HEK293 (cell line): Measurements from ENCODE around the gene CLN6.

ENCODE experiments used
- CTCF ChIP-seq: fragments of 450-650 bp; formaldehyde crosslinking; IDR thresholded peaks from 2 replicates; pipeline ENCODE4 v1.5.1; 2016; ENCODE audit warnings: missing biosample characterization, missing genetic modification characterization
- GLIS1 ChIP-seq: fragments of 450-650 bp; formaldehyde crosslinking; IDR thresholded peaks from 2 replicates; pipeline ENCODE4 v1.5.1; 2016; ENCODE audit warnings: missing biosample characterization, missing genetic modification characterization
- HOXD13 ChIP-seq: sonication (generic); formaldehyde crosslinking; IDR thresholded peaks from 2 replicates; pipeline ENCODE4 v1.8.0; 2022; ENCODE audit warnings: missing genetic modification reagents, borderline replicate concordance
- KLF10 ChIP-seq: fragments of 450-650 bp; IDR thresholded peaks from 2 replicates; pipeline ENCODE4 v1.5.1; 2018; ENCODE audit warnings: missing biosample characterization, mild to moderate bottlenecking, missing genetic modification characterization
- MEIS1 ChIP-seq: sonication (generic); formaldehyde crosslinking; IDR thresholded peaks from 2 replicates; pipeline ENCODE4 v1.8.1; 2022; ENCODE audit warnings: missing genetic modification reagents, mild to moderate bottlenecking, borderline replicate concordance
- RBAK ChIP-seq: fragments of 450-650 bp; formaldehyde crosslinking; IDR thresholded peaks from 2 replicates; pipeline ENCODE4 v1.5.1; 2016; ENCODE audit warnings: missing biosample characterization, missing genetic modification characterization
- SCRT2 ChIP-seq: fragments of 450-650 bp; formaldehyde crosslinking; IDR thresholded peaks from 2 replicates; pipeline ENCODE4 v1.5.1; 2016; ENCODE audit warnings: missing biosample characterization, missing genetic modification characterization
- YY1 ChIP-seq: fragments of 450-650 bp; formaldehyde crosslinking; IDR thresholded peaks from 2 replicates; pipeline ENCODE4 v1.5.1; 2018; ENCODE audit warnings: missing biosample characterization, missing genetic modification characterization
- ZFHX2 ChIP-seq: fragments of 450-650 bp; formaldehyde crosslinking; conservative IDR thresholded peaks from 2 replicates; pipeline ENCODE4 v1.5.1; 2016; ENCODE audit warnings: missing biosample characterization, missing genetic modification characterization
- ZNF155 ChIP-seq: fragments of 450-650 bp; formaldehyde crosslinking; IDR thresholded peaks from 2 replicates; pipeline ENCODE4 v1.5.1; 2016; ENCODE audit warnings: missing biosample characterization, missing genetic modification characterization
- ZNF202 ChIP-seq: fragments of 450-650 bp; formaldehyde crosslinking; IDR thresholded peaks from 2 replicates; pipeline ENCODE4 v1.5.1; 2016; ENCODE audit warnings: missing biosample characterization, missing genetic modification characterization, borderline replicate concordance
- ZNF26 ChIP-seq: fragments of 450-650 bp; formaldehyde crosslinking; IDR thresholded peaks from 2 replicates; pipeline ENCODE4 v1.5.1; 2016; ENCODE audit warnings: missing biosample characterization, missing genetic modification characterization
- ZNF274 ChIP-seq, 2 experiments: fragments of 200-500 bp in 1 of 2; fragments of 450-650 bp in 1 of 2; sonication (Bioruptor generic) in 1 of 2; formaldehyde crosslinking in 1 of 2; IDR thresholded peaks; 2 replicates each; pipeline versions ENCODE4 v1.5.1 to v1.6.1; 2014 to 2016; ENCODE audit warnings: borderline replicate concordance in 1 of 2, inconsistent platforms in 1 of 2, low read length in 1 of 2, missing biosample characterization in 1 of 2, missing genetic modification characterization in 1 of 2
- ZNF350 ChIP-seq: fragments of 450-650 bp; formaldehyde crosslinking; IDR thresholded peaks from 2 replicates; pipeline ENCODE4 v1.5.0; 2017; ENCODE audit warnings: missing biosample characterization, mild to moderate bottlenecking, missing genetic modification characterization
- ZNF530 ChIP-seq: fragments of 450-650 bp; formaldehyde crosslinking; IDR thresholded peaks from 2 replicates; pipeline ENCODE4 v1.5.1; 2016; ENCODE audit warnings: low read depth, missing biosample characterization, missing genetic modification characterization
- ZNF548 ChIP-seq: fragments of 450-650 bp; formaldehyde crosslinking; IDR thresholded peaks from 2 replicates; pipeline ENCODE4 v1.5.1; 2016; ENCODE audit warnings: missing biosample characterization, missing genetic modification characterization
- ZNF560 ChIP-seq: fragments of 450-650 bp; formaldehyde crosslinking; IDR thresholded peaks from 2 replicates; pipeline ENCODE4 v1.5.1; 2017; ENCODE audit warnings: missing biosample characterization, missing genetic modification characterization, borderline replicate concordance
- ZNF623 ChIP-seq: fragments of 450-650 bp; formaldehyde crosslinking; IDR thresholded peaks from 2 replicates; pipeline ENCODE4 v1.5.1; 2016; ENCODE audit warnings: missing biosample characterization, missing genetic modification characterization
- ZNF629 ChIP-seq: fragments of 450-650 bp; formaldehyde crosslinking; IDR thresholded peaks from 2 replicates; pipeline ENCODE4 v1.5.1; 2017; ENCODE audit warnings: missing biosample characterization, missing genetic modification characterization
- ZNF660 ChIP-seq: fragments of 450-650 bp; IDR thresholded peaks from 2 replicates; pipeline ENCODE4 v1.5.1; 2018; ENCODE audit warnings: missing biosample characterization, mild to moderate bottlenecking, missing genetic modification characterization
- ZNF707 ChIP-seq: fragments of 450-650 bp; formaldehyde crosslinking; IDR thresholded peaks from 2 replicates; pipeline ENCODE4 v1.5.1; 2016; ENCODE audit warnings: missing biosample characterization, missing genetic modification characterization
- ZNF776 ChIP-seq: fragments of 450-650 bp; formaldehyde crosslinking; IDR thresholded peaks from 2 replicates; pipeline ENCODE4 v1.5.0; 2017; ENCODE audit warnings: missing biosample characterization, missing genetic modification characterization, borderline replicate concordance
- ZNF792 ChIP-seq: fragments of 450-650 bp; formaldehyde crosslinking; IDR thresholded peaks from 2 replicates; pipeline ENCODE4 v1.5.1; 2016; ENCODE audit warnings: missing biosample characterization, missing genetic modification characterization
- ZNF830 ChIP-seq: fragments of 450-650 bp; IDR thresholded peaks from 2 replicates; pipeline ENCODE4 v1.5.0; 2018; ENCODE audit warnings: missing biosample characterization, missing genetic modification characterization, low read depth, mild to moderate bottlenecking, moderate library complexity
- TF ChIP-seq, protein P1 (sequence below): fragments of 450-650 bp; formaldehyde crosslinking; IDR thresholded peaks from 2 replicates; pipeline ENCODE4 v1.5.1; 2017; ENCODE audit warnings: missing biosample characterization, missing genetic modification characterization
- TF ChIP-seq, protein P2 (sequence below): fragments of 450-650 bp; formaldehyde crosslinking; IDR thresholded peaks from 2 replicates; pipeline ENCODE4 v1.5.0; 2017; ENCODE audit warnings: missing biosample characterization, missing genetic modification characterization, borderline replicate concordance
- TF ChIP-seq, protein P3 (sequence below): fragments of 450-650 bp; formaldehyde crosslinking; IDR thresholded peaks from 2 replicates; pipeline ENCODE4 v1.5.1; 2017; ENCODE audit warnings: missing biosample characterization, missing genetic modification characterization

CLN6 gene

GRCh38 chr15:68229386-68230156 is at the start of gene CLN6 (continued):
- TF ChIP-seq ZFHX2 (tag by site-specific recombination) (peak; percentile 90), ZNF707 (tag by site-specific recombination) (no peak), KLF10 (tag by site-specific recombination) (peak; percentile 78), MEIS1 (peak; percentile 41; the same call in 1 of the 2 replicates), RBAK (tag by site-specific recombination) (no peak), ZNF350 (no peak), ZNF792 (tag by site-specific recombination) (no peak), CTCF (tag by site-specific recombination) (peak; percentile 82), ZNF623 (tag by site-specific recombination) (0 out of 2 replicates have a peak, but pooled peaks have one; percentile 13), GLIS1 (no peak), ZNF660 (tag by site-specific recombination) (peak; percentile 96), ZNF548 (tag by site-specific recombination) (no peak), ZNF629 (tag by site-specific recombination) (peak; percentile 46; the same call in 1 of the 2 replicates), ZNF530 (tag by site-specific recombination) (no peak), ZNF776 (no peak), ZNF274 (IDR thresholded peaks at IDR 0.05; ENCODE audit: low read length) (no peak), ZNF274 (tag by site-specific recombination; IDR thresholded peaks at IDR 0.05; ENCODE audit: borderline replicate concordance) (no peak), SCRT2 (tag by site-specific recombination) (no peak), ZNF155 (tag by site-specific recombination) (no peak), ZNF26 (tag by site-specific recombination) (no peak), ZNF830 (tag by site-specific recombination) (no peak), YY1 (tag by site-specific recombination) (0 out of 2 replicates have a peak, but pooled peaks have one; percentile 43), ZNF202 (tag by site-specific recombination) (no peak), HOXD13 (CRISPR knock-in tag) (0 out of 2 replicates have a peak, but pooled peaks have one; percentile 34), ZNF560 (tag by site-specific recombination) (no peak)
- TF ChIP-seq, protein P1, sequence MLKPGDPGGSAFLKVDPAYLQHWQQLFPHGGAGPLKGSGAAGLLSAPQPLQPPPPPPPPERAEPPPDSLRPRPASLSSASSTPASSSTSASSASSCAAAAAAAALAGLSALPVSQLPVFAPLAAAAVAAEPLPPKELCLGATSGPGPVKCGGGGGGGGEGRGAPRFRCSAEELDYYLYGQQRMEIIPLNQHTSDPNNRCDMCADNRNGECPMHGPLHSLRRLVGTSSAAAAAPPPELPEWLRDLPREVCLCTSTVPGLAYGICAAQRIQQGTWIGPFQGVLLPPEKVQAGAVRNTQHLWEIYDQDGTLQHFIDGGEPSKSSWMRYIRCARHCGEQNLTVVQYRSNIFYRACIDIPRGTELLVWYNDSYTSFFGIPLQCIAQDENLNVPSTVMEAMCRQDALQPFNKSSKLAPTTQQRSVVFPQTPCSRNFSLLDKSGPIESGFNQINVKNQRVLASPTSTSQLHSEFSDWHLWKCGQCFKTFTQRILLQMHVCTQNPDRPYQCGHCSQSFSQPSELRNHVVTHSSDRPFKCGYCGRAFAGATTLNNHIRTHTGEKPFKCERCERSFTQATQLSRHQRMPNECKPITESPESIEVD = 0 out of 2 replicates have a peak, but pooled peaks have one; percentile 14
- TF ChIP-seq, protein P2, sequence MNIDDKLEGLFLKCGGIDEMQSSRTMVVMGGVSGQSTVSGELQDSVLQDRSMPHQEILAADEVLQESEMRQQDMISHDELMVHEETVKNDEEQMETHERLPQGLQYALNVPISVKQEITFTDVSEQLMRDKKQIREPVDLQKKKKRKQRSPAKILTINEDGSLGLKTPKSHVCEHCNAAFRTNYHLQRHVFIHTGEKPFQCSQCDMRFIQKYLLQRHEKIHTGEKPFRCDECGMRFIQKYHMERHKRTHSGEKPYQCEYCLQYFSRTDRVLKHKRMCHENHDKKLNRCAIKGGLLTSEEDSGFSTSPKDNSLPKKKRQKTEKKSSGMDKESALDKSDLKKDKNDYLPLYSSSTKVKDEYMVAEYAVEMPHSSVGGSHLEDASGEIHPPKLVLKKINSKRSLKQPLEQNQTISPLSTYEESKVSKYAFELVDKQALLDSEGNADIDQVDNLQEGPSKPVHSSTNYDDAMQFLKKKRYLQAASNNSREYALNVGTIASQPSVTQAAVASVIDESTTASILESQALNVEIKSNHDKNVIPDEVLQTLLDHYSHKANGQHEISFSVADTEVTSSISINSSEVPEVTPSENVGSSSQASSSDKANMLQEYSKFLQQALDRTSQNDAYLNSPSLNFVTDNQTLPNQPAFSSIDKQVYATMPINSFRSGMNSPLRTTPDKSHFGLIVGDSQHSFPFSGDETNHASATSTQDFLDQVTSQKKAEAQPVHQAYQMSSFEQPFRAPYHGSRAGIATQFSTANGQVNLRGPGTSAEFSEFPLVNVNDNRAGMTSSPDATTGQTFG (tag by site-specific recombination) = no peak
- TF ChIP-seq, protein P3, sequence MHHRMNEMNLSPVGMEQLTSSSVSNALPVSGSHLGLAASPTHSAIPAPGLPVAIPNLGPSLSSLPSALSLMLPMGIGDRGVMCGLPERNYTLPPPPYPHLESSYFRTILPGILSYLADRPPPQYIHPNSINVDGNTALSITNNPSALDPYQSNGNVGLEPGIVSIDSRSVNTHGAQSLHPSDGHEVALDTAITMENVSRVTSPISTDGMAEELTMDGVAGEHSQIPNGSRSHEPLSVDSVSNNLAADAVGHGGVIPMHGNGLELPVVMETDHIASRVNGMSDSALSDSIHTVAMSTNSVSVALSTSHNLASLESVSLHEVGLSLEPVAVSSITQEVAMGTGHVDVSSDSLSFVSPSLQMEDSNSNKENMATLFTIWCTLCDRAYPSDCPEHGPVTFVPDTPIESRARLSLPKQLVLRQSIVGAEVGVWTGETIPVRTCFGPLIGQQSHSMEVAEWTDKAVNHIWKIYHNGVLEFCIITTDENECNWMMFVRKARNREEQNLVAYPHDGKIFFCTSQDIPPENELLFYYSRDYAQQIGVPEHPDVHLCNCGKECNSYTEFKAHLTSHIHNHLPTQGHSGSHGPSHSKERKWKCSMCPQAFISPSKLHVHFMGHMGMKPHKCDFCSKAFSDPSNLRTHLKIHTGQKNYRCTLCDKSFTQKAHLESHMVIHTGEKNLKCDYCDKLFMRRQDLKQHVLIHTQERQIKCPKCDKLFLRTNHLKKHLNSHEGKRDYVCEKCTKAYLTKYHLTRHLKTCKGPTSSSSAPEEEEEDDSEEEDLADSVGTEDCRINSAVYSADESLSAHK (tag by site-specific recombination) = no peak
